HEK293T (cell line): ENCODE measurements around the gene SHISA9.

Experiments
- BHLHE40 ChIP-seq: fragments of 450-650 bp; IDR thresholded peaks from 2 replicates; pipeline ENCODE4 v1.6.1; 2016; ENCODE audit warnings: mild to moderate bottlenecking, moderate library complexity, borderline replicate concordance
- CTBP1 ChIP-seq: fragments of 450-650 bp; IDR thresholded peaks from 2 replicates; pipeline ENCODE4 v1.6.1; 2016; ENCODE audit warnings: borderline replicate concordance
- ELF4 ChIP-seq: fragments of 450-650 bp; IDR thresholded peaks from 2 replicates; pipeline ENCODE4 v1.6.1; 2017; ENCODE audit warnings: antibody characterized with exemption
- FOXA1 ChIP-seq: fragments of 450-650 bp; IDR thresholded peaks from 2 replicates; pipeline ENCODE4 v1.6.1; 2016; ENCODE audit warnings: mild to moderate bottlenecking
- FOXK2 ChIP-seq: fragments of 450-650 bp; IDR thresholded peaks from 2 replicates; pipeline ENCODE4 v1.6.1; 2016; ENCODE audit warnings: mild to moderate bottlenecking
- FOXM1 ChIP-seq: fragments of 450-650 bp; IDR thresholded peaks from 2 replicates; pipeline ENCODE4 v1.6.1; 2017; ENCODE audit warnings: mild to moderate bottlenecking, borderline replicate concordance
- HDGF ChIP-seq: fragments of 450-650 bp; IDR thresholded peaks from 2 replicates; pipeline ENCODE4 v1.6.1; 2017; ENCODE audit warnings: antibody characterized with exemption, borderline replicate concordance
- L3MBTL2 ChIP-seq: fragments of 450-650 bp; conservative IDR thresholded peaks from 2 replicates; pipeline ENCODE4 v1.6.1; 2016; ENCODE audit warnings: mild to moderate bottlenecking
- LEF1 ChIP-seq: fragments of 450-650 bp; IDR thresholded peaks from 2 replicates; pipeline ENCODE4 v1.6.1; 2017; ENCODE audit warnings: mild to moderate bottlenecking, borderline replicate concordance
- NFRKB ChIP-seq: fragments of 450-650 bp; IDR thresholded peaks from 2 replicates; pipeline ENCODE4 v1.6.1; 2016; ENCODE audit warnings: mild to moderate bottlenecking, moderate library complexity
- SP1 ChIP-seq: fragments of 450-650 bp; IDR thresholded peaks from 2 replicates; pipeline ENCODE4 v1.6.1; 2017
- SUZ12 ChIP-seq: fragments of 450-650 bp; IDR thresholded peaks from 2 replicates; pipeline ENCODE4 v1.6.1; 2016; ENCODE audit warnings: mild to moderate bottlenecking
- TARDBP ChIP-seq: fragments of 450-650 bp; IDR thresholded peaks from 2 replicates; pipeline ENCODE4 v1.6.1; 2016

- TF ChIP-seq FOXM1 (no peak), SUZ12 (no peak), FOXA1 (no peak), NFRKB (no peak), BHLHE40 (no peak), CTBP1 (no peak), FOXK2 (no peak), SP1 (no peak), TARDBP (no peak), HDGF (no peak), L3MBTL2 (no peak), LEF1 (no peak), ELF4 (no peak)
Measured at GRCh38 chr16:13005721-13006247, 104.4 kb downstream of the SHISA9 start.
